IMR-90 (cell line): ENCODE results near the gene LMNB1.

Source experiments
- CEBPB ChIP-seq: IDR thresholded peaks from 2 replicates; pipeline ENCODE4 v1.6.1; 2012; ENCODE audit warnings: low read depth, low read length, improper control_type of control experiment
- CHD1 ChIP-seq: IDR thresholded peaks from 2 replicates; pipeline ENCODE4 v1.6.1; 2012; ENCODE audit warnings: low read depth, low read length, improper control_type of control experiment
- ELK1 ChIP-seq: fragments of 150-350 bp; IDR thresholded peaks from 2 replicates; pipeline ENCODE4 v1.6.1; 2016; ENCODE audit warnings: low read depth, mild to moderate bottlenecking, low read length, moderate library complexity, borderline replicate concordance
- FOS ChIP-seq: fragments of 150-350 bp; IDR thresholded peaks from 2 replicates; pipeline ENCODE4 v1.6.1; 2016; ENCODE audit warnings: low read depth, low read length
- POLR2A ChIP-seq: IDR thresholded peaks from 2 replicates; pipeline ENCODE4 v1.6.1; 2012; ENCODE audit warnings: mild to moderate bottlenecking, low read depth, low read length
- RAD21 ChIP-seq: IDR thresholded peaks from 2 replicates; pipeline ENCODE4 v1.6.1; 2012; ENCODE audit warnings: low read length, improper control_type of control experiment
- RCOR1 ChIP-seq: IDR thresholded peaks from 2 replicates; pipeline ENCODE4 v1.6.1; 2012; ENCODE audit warnings: mild to moderate bottlenecking, low read length, improper control_type of control experiment; ENCODE audit not compliant: insufficient replicate concordance
- RFX5 ChIP-seq: IDR thresholded peaks from 2 replicates; pipeline ENCODE4 v1.8.0; 2012; ENCODE audit warnings: low read depth, mild to moderate bottlenecking, low read length, moderate library complexity
- TF ChIP-seq, protein P1 (sequence below): conservative IDR thresholded peaks from 2 replicates; pipeline ENCODE4 v1.5.1; 2012; ENCODE audit warnings: mild to moderate bottlenecking, low read depth, low read length, improper control_type of control experiment

DNA sequence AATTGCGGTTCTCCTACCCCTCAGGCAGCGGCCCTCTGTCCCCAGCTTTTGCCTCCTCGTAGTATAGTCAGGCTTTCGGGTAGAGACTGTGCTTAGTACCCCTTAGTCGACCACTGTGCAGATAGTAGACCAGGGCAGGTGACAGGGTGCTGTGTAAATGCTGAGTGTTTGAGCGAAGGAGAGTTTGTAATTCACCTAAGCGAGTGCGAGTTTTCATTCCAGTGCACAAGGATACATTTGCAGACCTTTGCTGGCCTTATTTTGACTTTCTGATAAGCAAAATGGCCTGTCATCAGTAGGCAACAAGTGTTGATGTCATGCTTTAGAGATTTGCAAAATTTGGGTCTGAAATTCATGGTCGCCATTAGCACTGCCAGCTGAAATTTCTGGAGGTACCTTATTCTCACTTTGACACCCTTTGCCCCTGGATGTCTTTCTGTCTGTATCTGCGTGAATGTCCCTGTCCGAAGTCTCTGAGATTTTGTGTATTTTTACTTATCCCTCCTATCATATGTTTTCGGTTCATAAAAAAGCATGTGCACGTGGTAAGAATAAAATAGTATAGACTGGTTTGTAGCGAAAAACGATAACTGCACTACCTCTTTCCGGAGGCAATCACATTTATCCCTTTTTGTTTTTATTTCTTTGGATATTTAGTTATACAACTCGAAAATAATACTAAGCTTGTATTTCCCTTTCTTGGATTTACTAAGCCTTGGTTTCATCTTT, 1.9 kb downstream of the LMNB1 start:
- TF ChIP-seq, protein P1, sequence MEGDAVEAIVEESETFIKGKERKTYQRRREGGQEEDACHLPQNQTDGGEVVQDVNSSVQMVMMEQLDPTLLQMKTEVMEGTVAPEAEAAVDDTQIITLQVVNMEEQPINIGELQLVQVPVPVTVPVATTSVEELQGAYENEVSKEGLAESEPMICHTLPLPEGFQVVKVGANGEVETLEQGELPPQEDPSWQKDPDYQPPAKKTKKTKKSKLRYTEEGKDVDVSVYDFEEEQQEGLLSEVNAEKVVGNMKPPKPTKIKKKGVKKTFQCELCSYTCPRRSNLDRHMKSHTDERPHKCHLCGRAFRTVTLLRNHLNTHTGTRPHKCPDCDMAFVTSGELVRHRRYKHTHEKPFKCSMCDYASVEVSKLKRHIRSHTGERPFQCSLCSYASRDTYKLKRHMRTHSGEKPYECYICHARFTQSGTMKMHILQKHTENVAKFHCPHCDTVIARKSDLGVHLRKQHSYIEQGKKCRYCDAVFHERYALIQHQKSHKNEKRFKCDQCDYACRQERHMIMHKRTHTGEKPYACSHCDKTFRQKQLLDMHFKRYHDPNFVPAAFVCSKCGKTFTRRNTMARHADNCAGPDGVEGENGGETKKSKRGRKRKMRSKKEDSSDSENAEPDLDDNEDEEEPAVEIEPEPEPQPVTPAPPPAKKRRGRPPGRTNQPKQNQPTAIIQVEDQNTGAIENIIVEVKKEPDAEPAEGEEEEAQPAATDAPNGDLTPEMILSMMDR: no peak
- TF ChIP-seq FOS (no peak), ELK1 (no peak), CEBPB (no peak), RAD21 (no peak), POLR2A (no peak), CHD1 (no peak), RFX5 (no peak), RCOR1 (no peak)
